HG02571 (cell line): ENCODE data around the gene THAP2.

Experiments
- ATAC-seq: cut with Tn5 transposase; IDR thresholded peaks from one replicate; pipeline ENCODE4 v1.9.1; 2021; ENCODE audit warnings: mild to moderate bottlenecking, moderate library complexity; ENCODE audit not compliant: unreplicated experiment

The THAP2 gene

DNA sequence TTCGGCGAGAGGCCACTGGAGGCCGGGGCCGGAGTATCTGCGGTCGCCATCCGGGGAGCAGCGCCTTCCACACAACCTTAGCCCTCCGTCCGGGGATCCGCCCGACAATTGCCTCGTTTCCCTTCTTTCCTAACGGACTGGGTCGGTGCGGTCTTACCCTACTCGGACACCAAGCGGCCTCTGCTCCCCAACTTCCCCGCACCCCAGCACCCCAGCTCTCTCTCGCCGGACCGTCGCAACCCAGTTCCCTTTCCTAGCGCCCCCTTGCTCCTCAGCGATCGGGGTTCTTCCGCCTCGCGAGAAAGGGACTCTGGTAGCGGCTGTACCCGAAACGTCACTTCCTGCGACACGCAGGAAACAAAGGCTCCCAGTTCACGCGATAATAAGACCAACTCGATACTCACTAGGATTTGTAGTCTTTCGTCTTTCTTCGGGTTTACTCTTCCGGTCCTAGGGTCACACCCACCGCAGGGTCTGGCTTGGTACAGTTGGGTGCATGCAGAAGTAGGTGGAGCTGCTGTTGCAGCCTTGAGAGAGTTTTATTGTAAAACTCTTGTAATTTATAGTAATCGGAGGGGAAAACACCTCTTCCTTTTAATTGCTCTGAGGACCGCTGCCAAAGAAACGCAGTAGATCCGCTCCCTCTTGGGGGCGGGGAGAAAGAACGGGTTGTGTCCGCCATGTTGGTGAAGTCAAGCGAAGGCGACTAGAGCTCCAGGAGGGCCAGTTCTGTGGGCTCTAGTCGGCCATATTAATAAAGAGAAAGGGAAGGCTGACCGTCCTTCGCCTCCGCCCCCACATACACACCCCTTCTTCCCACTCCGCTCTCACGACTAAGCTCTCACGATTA, at the start of gene THAP2, which contains the start of gene ZFC3H1:
Gene THAP2 (plus strand): TSS at position 741 of the 850 bp plus-strand sequence. CDS start 209 bp downstream, outside the sequence.
Gene ZFC3H1 (minus strand): TSS at position 288 of the 850 bp plus-strand sequence. CDS start 238 bp downstream, at position 50.
- ATAC-seq: peak; percentile 91

DNA sequence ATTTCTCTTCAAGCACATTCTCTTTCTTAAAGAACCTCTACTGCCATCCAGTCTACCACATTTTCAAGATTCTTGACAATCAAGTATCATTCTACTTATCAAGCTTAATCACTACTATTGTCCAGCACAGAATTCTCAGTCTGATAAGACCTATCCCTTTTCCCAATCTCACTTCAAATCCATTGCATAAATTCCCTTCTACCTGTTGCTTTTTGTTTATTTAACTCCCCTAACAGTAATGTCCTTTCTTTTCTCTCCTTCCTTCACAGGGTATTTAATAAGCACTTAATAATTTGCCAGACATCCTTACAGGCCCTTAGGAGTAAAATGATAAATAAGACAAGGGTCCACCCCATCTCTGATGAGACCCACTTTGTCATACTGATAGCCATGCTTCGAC, 42.2 kb upstream of the THAP2 start:
- no peak for ATAC-seq

DNA sequence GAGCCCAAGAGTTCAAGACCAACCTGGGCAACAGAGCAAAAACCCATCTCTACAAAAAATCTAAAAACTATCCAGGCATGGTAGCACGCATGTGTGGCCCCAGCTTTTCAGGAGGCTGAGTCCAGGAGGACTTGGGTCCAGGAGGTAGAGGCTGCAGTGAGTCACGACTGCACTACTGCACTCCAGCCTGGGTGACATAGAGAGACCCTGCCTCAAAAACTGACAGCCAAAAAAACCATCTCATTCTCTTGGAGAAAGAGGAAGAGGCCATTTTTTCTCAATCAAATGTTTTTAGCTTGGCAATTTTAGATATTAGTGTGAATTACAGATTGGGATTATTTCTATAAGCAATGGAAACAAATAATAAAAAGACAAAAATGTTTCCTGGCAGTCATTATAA, 38.6 kb upstream of the THAP2 start:
- no peak for ATAC-seq

DNA sequence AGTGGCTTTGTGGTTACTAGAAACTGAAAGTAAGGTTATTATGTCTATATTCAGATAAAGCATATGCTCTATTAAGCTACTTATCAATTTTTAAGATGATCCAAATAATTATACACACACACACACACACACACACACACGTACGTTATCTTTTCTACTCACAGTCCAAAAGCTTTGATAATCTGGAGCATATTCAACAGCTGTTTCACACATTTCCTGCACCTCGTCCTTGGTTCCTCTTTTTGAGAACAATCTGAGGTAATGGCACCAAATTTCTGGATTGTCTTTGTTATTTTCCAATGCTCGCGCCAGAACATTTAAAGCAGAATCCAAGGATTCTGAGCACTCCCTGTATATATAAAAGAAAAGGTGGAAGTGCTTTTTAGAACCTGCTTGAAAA, 38.0 kb upstream of the THAP2 start:
- no peak for ATAC-seq

DNA sequence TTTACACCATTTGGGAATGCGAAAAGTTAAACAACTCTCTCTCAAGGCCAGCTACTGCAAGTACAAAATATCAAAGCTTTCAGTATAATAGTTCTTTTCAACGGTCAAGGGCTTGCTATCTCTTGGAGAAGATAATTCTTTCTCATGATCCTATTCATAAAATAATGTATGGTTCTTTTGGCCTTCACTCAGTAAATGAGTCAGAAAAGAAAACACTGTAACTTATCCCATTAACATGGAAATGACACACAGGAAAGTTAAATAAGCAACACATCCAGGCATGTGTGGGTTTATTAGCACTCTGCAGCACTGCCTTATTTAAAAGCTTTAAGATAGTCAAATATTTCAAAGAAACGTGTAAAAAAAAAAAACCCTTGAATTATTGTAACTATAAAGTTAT, 37.3 kb upstream of the THAP2 start:
- ATAC-seq: no peak

DNA sequence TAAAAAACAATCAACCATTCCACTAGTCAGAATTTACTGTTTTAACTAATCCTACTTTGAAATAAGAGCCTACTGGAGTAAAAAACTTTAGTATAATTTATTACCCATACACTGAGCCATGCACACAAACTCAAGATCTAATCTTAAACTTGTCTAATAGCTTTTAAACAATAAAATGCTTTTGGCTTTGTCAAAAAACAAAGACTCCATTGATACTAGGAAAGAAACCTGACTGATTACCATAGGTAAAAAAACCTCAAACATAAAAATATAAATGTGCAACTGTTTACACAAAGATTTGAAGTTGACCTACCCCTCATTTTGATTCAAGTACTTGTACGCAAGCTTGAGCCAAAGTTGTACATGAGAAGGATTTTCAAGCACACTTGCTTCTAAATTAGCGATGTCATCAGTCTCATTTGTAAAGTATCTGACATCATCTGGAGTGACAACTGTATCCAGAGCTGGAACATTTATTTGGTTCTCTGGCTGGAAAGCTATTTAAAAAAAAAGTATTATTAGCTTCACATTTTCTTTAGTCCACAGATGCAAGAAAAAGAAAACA, 36.6 kb upstream of the THAP2 start:
- no peak for ATAC-seq

DNA sequence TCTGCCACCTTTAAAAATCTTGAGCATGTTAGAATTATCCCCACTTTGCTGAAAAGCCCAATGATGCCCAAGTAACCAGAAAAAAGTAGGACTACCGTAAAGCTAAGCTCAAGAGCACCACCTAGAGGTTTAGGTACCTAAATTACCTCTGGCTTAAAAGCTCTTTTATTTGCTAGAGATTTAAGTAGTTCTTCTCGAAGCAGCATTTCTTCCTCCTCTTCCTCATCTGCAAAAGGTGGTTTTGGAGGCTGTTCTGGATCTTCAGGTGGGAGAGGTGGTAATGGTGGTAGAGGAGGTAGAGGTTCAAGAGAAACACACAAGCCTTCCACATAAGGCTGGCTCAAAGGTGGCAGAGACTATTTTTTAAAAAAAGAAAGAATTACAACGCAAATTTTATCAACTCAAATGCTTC, 27.4 kb upstream of the THAP2 start:
- ATAC-seq: no peak

DNA sequence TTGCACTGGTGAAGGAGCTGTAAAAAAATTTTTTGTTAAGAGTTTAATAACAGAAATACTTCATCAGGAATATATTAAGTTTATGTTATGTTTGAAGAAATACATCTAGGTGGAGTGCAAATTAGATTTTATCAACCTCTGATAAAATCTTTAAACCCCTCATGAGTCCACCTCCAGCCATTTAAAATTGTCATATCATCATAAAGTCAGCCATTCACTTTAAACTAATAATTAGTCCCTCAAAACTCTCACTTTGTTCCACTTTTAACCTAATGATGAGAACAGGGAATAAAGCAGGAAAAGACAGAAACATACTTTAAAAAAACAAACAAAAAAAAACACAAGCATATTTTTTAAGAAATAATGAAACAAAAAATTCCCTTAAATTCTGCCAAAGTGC, 25.6 kb upstream of the THAP2 start:
- ATAC-seq: no peak

DNA sequence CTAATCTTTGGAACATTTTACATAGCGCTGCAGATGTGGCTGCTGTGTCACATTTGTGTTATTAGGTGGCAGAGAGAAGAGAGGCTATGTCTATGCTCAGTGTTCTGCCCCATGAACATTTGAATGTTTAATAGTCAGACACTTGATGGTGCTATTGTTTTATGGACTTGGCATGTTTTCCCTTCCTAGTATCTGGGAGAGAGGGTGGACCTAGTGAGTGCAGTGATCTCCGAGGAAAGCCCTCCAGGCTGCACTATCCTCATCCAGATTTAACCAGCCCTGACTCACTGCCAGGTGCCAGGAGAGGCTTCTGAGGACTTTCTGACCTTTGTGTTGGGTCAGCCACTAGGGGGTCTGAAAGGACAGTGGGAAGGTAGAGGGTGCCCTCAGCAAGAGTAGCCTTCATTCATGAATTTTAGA, 24.8 kb upstream of the THAP2 start:
- ATAC-seq: no peak

DNA sequence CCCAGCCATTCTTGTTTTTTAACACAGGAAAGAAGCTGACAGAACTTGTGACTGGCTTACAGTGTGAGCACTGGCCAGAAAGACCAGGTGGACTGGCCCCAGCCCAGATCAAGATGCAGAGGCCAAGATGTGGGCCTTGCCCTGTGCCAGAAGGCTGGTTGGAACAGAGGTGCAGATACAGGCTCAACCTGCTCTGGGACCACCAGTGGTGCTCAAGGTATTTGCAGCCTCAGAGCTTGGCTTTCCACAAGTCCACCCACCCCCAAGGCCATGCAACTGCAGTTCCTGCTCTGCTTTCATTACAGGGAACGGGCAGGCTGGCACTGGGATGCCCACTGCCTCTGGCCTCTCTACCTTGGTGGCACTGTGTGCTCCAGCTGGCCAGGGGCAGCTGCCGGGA, 23.8 kb upstream of the THAP2 start:
- ATAC-seq: no peak

DNA sequence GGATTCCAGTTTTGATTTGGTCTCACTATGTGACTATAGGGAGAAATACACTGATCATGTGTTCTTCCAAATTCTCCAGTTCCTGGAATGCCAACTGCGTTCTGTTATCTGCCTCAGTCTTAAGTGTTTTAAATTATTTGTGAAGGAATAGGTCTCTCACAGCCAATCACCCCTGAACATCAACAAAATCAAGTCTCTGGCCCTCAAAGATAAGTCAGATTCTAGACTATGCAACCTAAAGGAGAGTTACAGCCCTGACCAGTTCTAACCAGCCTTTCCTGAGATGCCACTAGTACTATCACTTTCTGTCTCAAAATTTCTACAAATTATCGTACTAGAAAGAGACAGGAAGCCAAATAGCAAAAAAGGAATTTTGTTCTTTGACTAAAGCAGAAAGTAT, 22.7 kb upstream of the THAP2 start:
- no peak for ATAC-seq

DNA sequence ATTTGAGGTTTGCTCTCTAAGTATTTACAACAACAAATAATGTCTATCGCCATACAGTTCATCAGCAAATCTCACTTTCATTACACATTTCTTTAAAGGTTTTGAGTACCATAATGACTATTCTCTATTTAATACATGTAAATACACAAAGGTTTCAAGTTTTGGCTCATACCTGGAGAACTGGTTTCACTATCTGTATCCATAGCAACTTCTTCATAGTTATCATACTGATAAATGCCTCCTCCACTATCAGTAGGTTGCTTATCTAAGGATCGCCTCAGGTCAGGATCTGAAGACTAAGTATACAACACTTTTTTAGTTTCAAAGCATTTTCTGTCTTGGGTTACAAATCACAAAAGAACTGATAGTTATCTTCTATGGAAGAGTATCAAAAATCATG, 21.8 kb upstream of the THAP2 start:
- ATAC-seq: no peak

DNA sequence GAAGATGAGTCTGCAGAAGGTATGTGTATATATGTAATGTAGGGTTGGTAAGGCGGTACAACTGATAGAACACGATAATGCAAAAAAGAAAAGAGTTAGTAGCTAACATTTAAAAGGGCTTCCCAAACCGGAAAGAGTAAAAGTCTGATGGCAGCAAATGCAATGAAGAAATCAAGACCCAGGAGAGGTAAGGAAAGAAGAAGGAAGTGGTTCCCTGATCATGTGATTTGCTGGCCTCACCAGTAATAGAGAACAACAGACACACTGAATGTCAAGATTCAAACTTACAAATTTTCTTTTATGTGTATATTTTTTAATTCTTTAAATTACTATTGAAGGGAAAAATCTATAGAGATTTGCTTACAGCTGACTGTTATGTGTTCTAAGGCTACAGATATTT, 18.8 kb upstream of the THAP2 start:
- ATAC-seq: no peak

DNA sequence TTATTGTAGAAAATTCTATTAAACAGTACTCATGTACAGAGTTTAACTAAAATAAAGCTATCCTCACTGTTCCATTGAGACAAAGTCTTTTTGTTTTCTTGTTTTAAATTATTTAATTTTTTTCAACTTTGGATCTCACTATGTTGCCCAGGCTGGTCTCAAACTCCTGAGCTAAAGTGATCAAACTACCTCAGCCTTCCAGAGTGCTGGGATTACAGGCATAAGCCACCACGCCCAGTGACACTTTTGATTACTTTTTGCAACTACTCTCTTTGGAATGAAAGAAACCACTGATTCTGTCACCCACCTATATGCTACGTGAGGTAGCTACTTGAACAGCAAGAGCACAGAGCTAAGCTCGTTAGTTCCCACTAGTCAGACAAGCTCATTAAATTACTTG, 17.6 kb upstream of the THAP2 start:
- no peak for ATAC-seq

DNA sequence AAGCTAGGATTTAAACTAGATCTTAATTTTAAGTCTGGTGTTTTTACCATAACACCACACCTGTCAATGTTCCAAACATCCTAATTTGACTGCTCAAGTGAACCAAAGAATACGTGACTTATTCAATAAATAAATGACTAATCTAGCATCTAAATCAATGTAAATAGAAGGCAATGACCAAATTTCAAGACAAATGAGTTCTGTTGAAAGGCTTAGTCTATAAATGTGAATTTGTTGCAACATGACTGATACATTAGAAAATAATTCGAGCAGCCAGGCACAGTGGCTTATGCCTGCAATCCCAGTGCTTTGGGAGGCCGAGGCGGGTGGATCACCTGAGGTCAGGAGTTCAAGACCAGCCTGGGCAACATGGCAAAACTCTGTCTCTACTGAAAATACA, 15.6 kb upstream of the THAP2 start:
- ATAC-seq: no peak

DNA sequence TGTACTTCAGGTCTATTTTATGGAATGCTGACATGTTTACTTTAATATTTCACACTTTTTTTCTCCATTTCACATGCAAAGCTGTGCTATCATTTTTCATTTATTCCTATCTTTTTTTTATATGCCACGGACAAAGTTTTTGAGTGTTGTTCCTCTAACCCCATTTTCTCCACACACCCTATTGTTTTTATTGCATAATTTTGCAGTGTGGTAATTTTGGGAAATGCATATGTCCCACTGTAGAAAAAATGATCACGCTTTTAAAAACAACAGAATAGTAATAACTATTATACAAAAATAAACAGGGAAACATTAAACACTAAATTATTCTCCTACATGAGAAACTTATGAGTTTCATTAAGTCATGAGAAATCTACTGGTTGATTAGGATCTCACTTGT, 14.7 kb upstream of the THAP2 start:
- ATAC-seq: no peak

DNA sequence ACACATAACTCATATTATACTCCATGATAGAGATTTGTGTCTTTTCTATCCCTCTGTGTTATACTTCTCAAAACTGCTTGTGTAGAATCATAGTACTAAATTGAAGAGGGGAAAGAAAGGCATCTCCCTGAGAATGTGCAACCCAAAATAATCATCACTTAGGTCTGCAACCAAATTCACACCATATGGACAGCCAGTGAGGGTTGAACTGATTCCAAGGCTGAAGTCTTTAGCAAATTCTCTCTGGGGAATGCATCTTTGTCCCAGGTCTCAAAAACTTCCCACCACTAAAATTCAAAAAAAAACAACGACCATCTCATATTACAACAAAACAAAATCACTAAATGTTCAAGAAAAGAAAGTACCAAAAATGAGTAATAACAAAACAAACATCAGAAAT, 11.4 kb upstream of the THAP2 start:
- ATAC-seq: no peak

DNA sequence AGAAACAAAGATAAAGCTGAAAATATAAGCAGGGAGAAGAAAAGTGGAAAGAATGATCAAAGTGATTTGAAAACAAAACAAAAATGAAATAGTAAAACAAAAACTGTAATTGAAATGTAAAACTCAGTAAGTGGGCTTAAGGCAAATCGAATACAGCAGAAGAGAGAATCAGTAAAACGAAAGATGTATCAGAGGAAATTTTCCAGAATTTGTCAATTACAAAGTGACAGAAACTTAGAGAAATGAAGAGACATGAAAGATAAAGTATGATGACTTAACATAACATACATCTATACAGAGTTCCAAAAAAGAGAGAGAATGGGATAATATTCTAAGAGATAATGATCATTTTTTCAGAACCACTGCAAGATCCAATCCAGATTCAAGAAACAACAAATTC, 11.0 kb upstream of the THAP2 start:
- ATAC-seq: no peak

DNA sequence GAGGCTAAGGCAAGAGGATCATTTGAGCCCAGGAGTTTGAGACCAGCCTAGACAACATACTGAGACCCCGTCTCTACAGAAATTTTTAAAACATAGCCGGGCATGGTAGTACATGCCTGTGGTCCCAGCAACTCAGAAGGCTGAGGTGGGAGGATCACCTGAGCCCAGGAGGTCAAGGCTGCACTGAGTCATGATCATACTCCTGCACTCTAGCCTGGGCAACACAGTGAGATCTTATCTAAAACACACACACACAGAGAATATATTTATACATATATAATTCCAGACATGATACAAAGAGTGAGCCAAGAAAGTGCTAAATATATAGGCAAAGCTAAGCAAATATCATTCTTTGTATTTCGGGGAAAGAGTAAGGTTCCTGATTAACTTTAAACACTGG, 9.9 kb upstream of the THAP2 start:
- no peak for ATAC-seq

DNA sequence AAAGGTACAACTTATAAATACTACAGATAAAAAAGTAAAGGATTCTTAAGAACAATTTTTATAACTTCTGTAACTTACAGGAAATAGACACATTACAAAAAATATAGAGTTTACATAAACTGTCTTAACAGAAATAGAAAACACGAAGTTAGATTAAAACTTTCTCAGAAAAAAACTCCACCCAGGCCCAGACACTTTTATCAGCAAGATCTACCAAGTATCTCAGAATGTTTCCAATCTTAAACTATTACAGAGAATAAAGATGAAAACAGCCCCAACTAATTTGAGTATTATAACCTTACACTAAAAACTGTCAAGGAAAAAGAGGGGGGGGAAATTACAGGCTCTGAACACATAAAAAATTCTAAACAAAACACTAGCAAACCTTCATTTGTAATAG, 8.6 kb upstream of the THAP2 start:
- no peak for ATAC-seq

DNA sequence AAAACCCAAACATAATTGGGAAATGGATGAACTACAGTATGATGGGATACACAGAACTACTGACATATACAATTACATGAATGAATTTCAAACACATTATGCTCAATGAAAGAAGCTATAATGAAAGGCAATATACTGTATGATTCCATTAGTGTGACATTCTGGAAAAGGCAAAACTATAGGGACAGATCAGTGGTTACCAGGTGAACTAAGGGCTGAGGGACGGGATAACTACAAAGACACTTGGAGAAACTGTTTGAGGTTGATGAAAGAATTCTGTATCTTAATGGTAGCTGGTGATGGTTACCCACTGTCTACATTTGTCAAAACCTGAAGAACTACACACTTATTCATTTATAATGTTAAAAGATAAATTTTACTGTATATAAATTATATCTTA, 8.2 kb upstream of the THAP2 start:
- no peak for ATAC-seq

DNA sequence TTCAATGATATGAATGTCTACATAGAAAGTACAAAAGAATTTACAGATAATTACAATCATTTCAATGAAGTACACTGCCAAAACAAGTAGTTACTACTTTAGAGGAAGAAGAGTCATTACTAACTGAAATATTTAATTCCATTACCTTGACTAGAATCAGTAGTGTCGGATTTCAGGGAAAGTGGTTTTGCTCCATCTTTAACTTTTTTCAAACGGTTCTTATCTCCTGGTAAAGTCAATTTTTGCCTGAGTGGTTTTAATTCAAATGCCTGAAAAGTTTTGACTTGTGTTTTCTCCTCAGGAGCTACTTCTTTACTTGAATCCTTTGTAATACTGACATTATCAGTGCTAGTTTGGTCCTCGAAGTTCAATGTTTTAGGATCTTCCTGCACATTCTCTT, 7.4 kb upstream of the THAP2 start:
- ATAC-seq: no peak
